ENCODE measurements around the gene PTPRN. TPM values are rescaled to one million over a fixed set of nuclear protein-coding genes. Genes with fewer than 3 reads are reported as not detected.
A peak's percentile ranks its signal among the peaks of the same experiment; 100 is the strongest.

PTPRN gene
- total and polyA plus RNA-seq, 4 donors = 0.39 TPM; not detected in 3

DNA sequence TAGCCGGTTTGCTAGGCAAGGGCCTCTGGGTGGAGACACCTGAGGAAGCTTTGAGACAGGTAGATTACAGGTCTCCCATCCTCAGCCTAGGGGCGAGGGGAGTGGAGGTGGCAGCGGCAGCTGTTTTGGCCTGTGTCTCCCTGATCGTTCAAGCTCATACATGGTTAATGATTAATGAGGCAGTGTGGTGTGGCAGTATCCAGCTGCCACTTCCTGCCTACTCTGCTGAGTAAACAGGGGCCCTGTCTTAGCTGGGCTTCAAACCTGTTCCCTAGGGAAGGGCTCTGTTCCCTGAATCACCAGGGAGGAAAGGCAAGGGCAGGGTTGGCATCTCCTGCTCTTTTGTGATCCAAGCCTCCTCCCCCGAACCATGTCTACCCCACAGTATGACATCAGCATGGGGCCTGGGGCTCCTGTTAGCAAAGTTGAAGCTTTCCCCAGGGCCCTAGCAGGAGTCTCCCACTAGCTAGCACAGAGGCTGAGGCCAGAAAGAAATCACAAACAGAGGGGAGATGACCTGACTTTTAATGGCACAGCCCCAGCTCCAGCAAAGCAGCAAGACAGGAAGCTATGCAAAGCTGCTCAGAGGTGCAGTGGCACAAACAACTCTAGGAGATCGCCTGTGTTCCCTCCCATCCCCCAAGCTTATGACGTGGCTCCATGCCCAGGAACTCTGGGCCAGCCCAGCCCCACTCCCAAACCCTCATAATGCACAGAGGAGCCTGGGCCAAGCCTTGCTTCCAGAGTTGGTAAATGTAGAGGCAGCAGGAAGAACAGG is 59.8 kb downstream of the PTPRN start:
- ATAC-seq (ENCODE audit: low FRiP score) = peak; percentile 47
- peak overlapping the region; percentile 67 to 89 for H3K27ac ChIP-seq (ENCODE audit: low read depth in 1 of 2, low read length in 2 of 2)
- intact Hi-C loops (cut with DNase I) = loop anchor here in 1 of 2 donors (5.0 kb wide), 1 partner anchor 43 kb away; no protein-coding TSS in a partner anchor
- H3K36me3 ChIP-seq (ENCODE audit: control insufficient read depth in 1 of 2, insufficient read depth in 2 of 2, low read length in 1 of 2) = no peaks in the 10 kb centered on the region
- H3K27me3 ChIP-seq (ENCODE audit: control insufficient read depth in 1 of 2, insufficient read depth in 2 of 2, low read length in 1 of 2) = no peaks in the 10 kb centered on the region
- no peak overlapping the region for H3K4me3 ChIP-seq (ENCODE audit: low read length in 2 of 2)
- no peaks in the 10 kb centered on the region for H3K9me3 ChIP-seq (ENCODE audit: control insufficient read depth, low read length)
- H3K4me1 ChIP-seq (ENCODE audit: control insufficient read depth in 1 of 2, insufficient read depth in 2 of 2, low read length in 2 of 2) = no peaks in the 10 kb centered on the region
- WGBS, 2 donors = 2% methylated on average over 7 of the region's 7 CpGs
- DNase-seq = peak; percentile 87 to 89

DNA sequence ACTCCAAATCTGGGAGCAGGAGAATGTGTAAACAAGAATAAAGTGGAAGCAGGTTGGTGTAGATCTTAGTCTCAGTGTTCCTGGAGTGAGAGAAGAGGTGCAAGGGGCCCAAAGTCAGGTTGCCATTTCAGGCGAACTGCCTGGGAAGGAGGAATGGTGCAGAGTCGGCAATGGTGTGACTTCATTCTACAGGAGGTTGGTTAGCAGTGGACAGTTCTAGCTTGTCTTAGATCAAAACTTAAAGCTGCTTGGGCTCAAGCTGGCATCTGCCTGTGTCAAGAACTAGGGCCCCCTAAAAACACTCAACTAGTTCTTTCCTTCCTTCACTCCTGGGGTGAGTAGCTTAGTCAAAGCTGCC is 60.4 kb downstream of the PTPRN start:
- no peaks in the 10 kb centered on the region for H3K27me3 ChIP-seq (ENCODE audit: control insufficient read depth in 1 of 2, insufficient read depth in 2 of 2, low read length in 1 of 2)
- DNase-seq (no peak), ATAC-seq (ENCODE audit: low FRiP score) (no peak)
- WGBS, 2 donors = 37 to 44% methylated on average over 2 of the region's 2 CpGs
- H3K36me3 ChIP-seq (ENCODE audit: control insufficient read depth in 1 of 2, insufficient read depth in 2 of 2, low read length in 1 of 2) = no peaks in the 10 kb centered on the region
- no peaks in the 10 kb centered on the region for H3K4me1 ChIP-seq (ENCODE audit: control insufficient read depth in 1 of 2, insufficient read depth in 2 of 2, low read length in 2 of 2)
- H3K27ac ChIP-seq (ENCODE audit: low read depth in 1 of 2, low read length in 2 of 2) = peak overlapping the region; percentile 67 to 89
- H3K9me3 ChIP-seq (ENCODE audit: control insufficient read depth, low read length) = no peaks in the 10 kb centered on the region
- no peak overlapping the region for H3K4me3 ChIP-seq (ENCODE audit: low read length in 2 of 2)
- intact Hi-C loops (cut with DNase I) = loop anchor here in 1 of 2 donors (5.0 kb wide), 1 partner anchor 43 kb away; no protein-coding TSS in a partner anchor

DNA sequence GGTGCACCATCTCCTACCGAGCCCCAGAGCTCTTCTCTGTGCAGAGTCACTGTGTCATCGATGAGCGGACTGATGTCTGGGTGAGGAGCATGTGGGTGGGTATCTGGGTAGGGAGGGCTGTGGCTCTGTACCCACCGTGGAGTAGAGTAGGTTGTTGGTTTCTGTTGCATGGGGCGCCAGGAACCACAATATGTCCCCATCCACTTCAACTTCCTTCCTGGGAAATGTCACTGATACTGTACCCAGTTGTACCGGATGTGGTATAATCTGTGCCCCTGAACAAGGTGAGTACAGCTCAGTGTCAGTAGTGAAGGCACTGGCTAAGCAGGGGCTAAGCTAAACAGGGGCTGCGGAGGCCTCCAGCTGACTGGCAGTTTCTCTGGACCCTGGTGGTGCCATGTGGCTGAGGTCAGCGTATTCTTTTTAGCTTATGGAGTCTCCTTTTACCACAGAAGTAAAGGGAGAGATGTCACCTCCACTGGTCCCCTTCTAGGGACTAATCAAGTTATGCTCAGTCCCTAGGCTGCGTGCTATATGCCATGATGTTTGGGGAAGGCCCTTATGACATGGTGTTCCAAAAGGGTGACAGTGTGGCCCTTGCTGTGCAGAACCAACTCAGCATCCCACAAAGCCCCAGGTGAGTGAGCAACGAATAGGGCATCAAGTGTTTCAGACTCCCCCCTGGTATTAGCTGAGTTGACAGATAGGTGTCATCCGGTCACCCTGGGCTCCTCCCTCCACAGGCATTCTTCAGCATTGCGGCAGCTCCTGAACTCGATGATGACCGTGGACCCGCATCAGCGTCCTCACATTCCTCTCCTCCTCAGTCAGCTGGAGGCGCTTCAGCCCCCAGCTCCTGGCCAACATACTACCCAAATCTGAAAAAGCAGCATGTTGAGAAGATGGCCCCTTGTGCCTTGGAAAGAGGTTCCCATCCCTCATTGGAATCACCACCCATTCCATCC is 61.2 kb downstream of the PTPRN start:
- intact Hi-C loops (cut with DNase I) = loop anchor here in 1 of 2 donors (5.0 kb wide), 1 partner anchor 44 kb away; no protein-coding TSS in a partner anchor
- 92% methylated on average over 17 of the region's 17 CpGs for WGBS, 2 donors
- Histone ChIP-seq H3K27me3 (ENCODE audit: control insufficient read depth in 1 of 2, insufficient read depth in 2 of 2, low read length in 1 of 2) (no peaks in the 10 kb centered on the region), H3K9me3 (ENCODE audit: control insufficient read depth, low read length) (no peaks in the 10 kb centered on the region), H3K4me3 (ENCODE audit: low read length in 2 of 2) (no peak overlapping the region), H3K27ac (ENCODE audit: low read depth in 1 of 2, low read length in 2 of 2) (peak overlapping the region in 1 of 2 donors; percentile 39), H3K36me3 (ENCODE audit: control insufficient read depth in 1 of 2, insufficient read depth in 2 of 2, low read length in 1 of 2) (no peaks in the 10 kb centered on the region), H3K4me1 (ENCODE audit: control insufficient read depth in 1 of 2, insufficient read depth in 2 of 2, low read length in 2 of 2) (no peaks in the 10 kb centered on the region)
- no peak for ATAC-seq (ENCODE audit: low FRiP score)
- no peak for DNase-seq

- H3K36me3 ChIP-seq (ENCODE audit: control insufficient read depth in 1 of 2, insufficient read depth in 2 of 2, low read length in 1 of 2) = no peaks in the 10 kb centered on the region
- no peaks in the 10 kb centered on the region for H3K9me3 ChIP-seq (ENCODE audit: control insufficient read depth, low read length)
- no peaks in the 10 kb centered on the region for H3K4me1 ChIP-seq (ENCODE audit: control insufficient read depth in 1 of 2, insufficient read depth in 2 of 2, low read length in 2 of 2)
- H3K4me3 ChIP-seq (ENCODE audit: low read length in 2 of 2) = no peak overlapping the region
- H3K27me3 ChIP-seq (ENCODE audit: control insufficient read depth in 1 of 2, insufficient read depth in 2 of 2, low read length in 1 of 2) = no peaks in the 10 kb centered on the region
- no peak overlapping the region for H3K27ac ChIP-seq (ENCODE audit: low read depth in 1 of 2, low read length in 2 of 2)
- WGBS, 2 donors = 92 to 95% methylated on average over 10 of the region's 10 CpGs
- intact Hi-C loops (cut with DNase I) = loop anchor here in 1 of 2 donors (5.0 kb wide), 1 partner anchor 46 kb away; no protein-coding TSS in a partner anchor
- no peak for ATAC-seq (ENCODE audit: low FRiP score)
- no peak for DNase-seq
Observed at GRCh38 chr2:219246559-219246958, 62.6 kb downstream of the PTPRN start.

DNA sequence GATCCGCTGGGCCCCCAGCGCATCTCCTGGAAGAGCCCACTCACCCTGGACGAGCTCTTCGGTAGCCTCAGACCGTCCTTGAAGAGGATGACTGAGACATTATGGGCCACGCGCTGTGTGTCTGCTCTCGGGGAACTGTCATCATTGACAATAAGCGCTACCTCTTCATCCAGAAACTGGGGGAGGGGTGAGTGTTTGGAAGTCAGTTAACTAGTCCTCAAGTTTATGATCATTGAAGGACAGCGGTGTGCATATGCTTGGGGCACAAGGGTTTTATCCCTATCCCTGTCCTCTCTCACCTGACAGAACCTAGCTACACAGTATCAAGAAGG is 63.3 kb downstream of the PTPRN start:
- H3K27ac ChIP-seq (ENCODE audit: low read depth in 1 of 2, low read length in 2 of 2) = peak overlapping the region in 1 of 2 donors; percentile 80
- no peak for DNase-seq
- WGBS, 2 donors = 21% methylated on average over 10 of the region's 10 CpGs
- no peak for ATAC-seq (ENCODE audit: low FRiP score)
- H3K36me3 ChIP-seq (ENCODE audit: control insufficient read depth in 1 of 2, insufficient read depth in 2 of 2, low read length in 1 of 2) = no peaks in the 10 kb centered on the region
- intact Hi-C loops (cut with DNase I) = loop anchor here in 1 of 2 donors (5.0 kb wide), 1 partner anchor 46 kb away; no protein-coding TSS in a partner anchor
- no peaks in the 10 kb centered on the region for H3K27me3 ChIP-seq (ENCODE audit: control insufficient read depth in 1 of 2, insufficient read depth in 2 of 2, low read length in 1 of 2)
- peak overlapping the region; percentile 37 to 75 for H3K4me3 ChIP-seq (ENCODE audit: low read length in 2 of 2)
- no peaks in the 10 kb centered on the region for H3K4me1 ChIP-seq (ENCODE audit: control insufficient read depth in 1 of 2, insufficient read depth in 2 of 2, low read length in 2 of 2)
- H3K9me3 ChIP-seq (ENCODE audit: control insufficient read depth, low read length) = no peaks in the 10 kb centered on the region

GRCh38 chr2:219245148-219245898 is 63.9 kb downstream of the PTPRN start, which contains the start of the genes GLB1L and STK16:
Gene GLB1L, minus strand, starts transcription at chr2:219245444. Its CDS starts 1,871 bp downstream, at chr2:219243573.
Gene STK16, plus strand, starts transcription at chr2:219245479. Its CDS starts 521 bp downstream, at chr2:219246000.
- DNase-seq = peak; percentile 97 to 99
- 0% methylated on average over 46 of the region's 46 CpGs for WGBS, 2 donors

DNA sequence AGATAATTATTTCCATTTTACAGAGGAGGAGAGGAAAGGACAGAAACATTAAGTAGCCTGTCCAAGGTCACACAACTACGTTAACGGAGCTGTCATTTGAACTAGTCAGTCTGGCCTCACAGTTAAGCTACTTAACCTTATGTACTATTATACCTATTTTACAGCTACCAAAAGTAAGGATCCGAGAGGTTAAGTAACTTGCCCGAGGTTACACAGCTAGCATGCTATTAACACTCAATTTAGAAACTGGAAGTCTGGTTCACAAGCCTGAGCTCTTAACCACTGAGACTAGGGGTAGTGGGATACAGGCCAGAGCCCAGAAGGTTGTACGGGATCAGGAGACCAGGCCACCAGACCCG is 64.4 kb downstream of the PTPRN start:
- H3K4me3 ChIP-seq (ENCODE audit: low read length in 2 of 2) = peak overlapping the region in 1 of 2 donors; percentile 75
- intact Hi-C loops (cut with DNase I) = loop anchor here in 1 of 2 donors (5.0 kb wide), 1 partner anchor 48 kb away; no protein-coding TSS in a partner anchor
- WGBS, 2 donors = 36 to 42% methylated on average over 6 of the region's 6 CpGs
- no peaks in the 10 kb centered on the region for H3K4me1 ChIP-seq (ENCODE audit: control insufficient read depth in 1 of 2, insufficient read depth in 2 of 2, low read length in 2 of 2)
- H3K9me3 ChIP-seq (ENCODE audit: control insufficient read depth, low read length) = no peaks in the 10 kb centered on the region
- no peaks in the 10 kb centered on the region for H3K36me3 ChIP-seq (ENCODE audit: control insufficient read depth in 1 of 2, insufficient read depth in 2 of 2, low read length in 1 of 2)
- H3K27ac ChIP-seq (ENCODE audit: low read depth in 1 of 2, low read length in 2 of 2) = peak overlapping the region; percentile 36 to 55
- DNase-seq (no peak), ATAC-seq (ENCODE audit: low FRiP score) (no peak)
- no peaks in the 10 kb centered on the region for H3K27me3 ChIP-seq (ENCODE audit: control insufficient read depth in 1 of 2, insufficient read depth in 2 of 2, low read length in 1 of 2)

More at GRCh38 chr2:219245148-219245898, 63.9 kb downstream of the PTPRN start, which contains the start of the genes GLB1L and STK16:
- peak within 1 kb of the TSS; percentile 36 to 80 for H3K27ac ChIP-seq (ENCODE audit: low read depth in 1 of 2, low read length in 2 of 2)
- intact Hi-C loops (cut with DNase I) = loop anchor here in 1 of 2 donors (5.0 kb wide), 1 partner anchor 47 kb away; no protein-coding TSS in a partner anchor
- no peaks in the 10 kb centered on the region for H3K36me3 ChIP-seq (ENCODE audit: control insufficient read depth in 1 of 2, insufficient read depth in 2 of 2, low read length in 1 of 2)
- peak; percentile 95 for ATAC-seq (ENCODE audit: low FRiP score)
- no peaks in the 10 kb centered on the region for H3K27me3 ChIP-seq (ENCODE audit: control insufficient read depth in 1 of 2, insufficient read depth in 2 of 2, low read length in 1 of 2)
- peak within 1 kb of the TSS; percentile 37 to 75 for H3K4me3 ChIP-seq (ENCODE audit: low read length in 2 of 2)
- no peaks in the 10 kb centered on the region for H3K9me3 ChIP-seq (ENCODE audit: control insufficient read depth, low read length)
- H3K4me1 ChIP-seq (ENCODE audit: control insufficient read depth in 1 of 2, insufficient read depth in 2 of 2, low read length in 2 of 2) = no peaks in the 10 kb centered on the region

GRCh38 chr2:219243291-219243761 is 65.9 kb downstream of the PTPRN start:
- no peak overlapping the region for H3K27ac ChIP-seq (ENCODE audit: low read depth in 1 of 2, low read length in 2 of 2)
- intact Hi-C loops (cut with DNase I) = no loop called here

More at GRCh38 chr2:219243291-219243761, 65.9 kb downstream of the PTPRN start:
- Histone ChIP-seq H3K4me1 (ENCODE audit: control insufficient read depth in 1 of 2, insufficient read depth in 2 of 2, low read length in 2 of 2) (no peaks in the 10 kb centered on the region), H3K27me3 (ENCODE audit: control insufficient read depth in 1 of 2, insufficient read depth in 2 of 2, low read length in 1 of 2) (no peaks in the 10 kb centered on the region), H3K4me3 (ENCODE audit: low read length in 2 of 2) (no peak overlapping the region), H3K9me3 (ENCODE audit: control insufficient read depth, low read length) (no peaks in the 10 kb centered on the region), H3K36me3 (ENCODE audit: control insufficient read depth in 1 of 2, insufficient read depth in 2 of 2, low read length in 1 of 2) (no peaks in the 10 kb centered on the region)
- no peak for ATAC-seq (ENCODE audit: low FRiP score)
- 36 to 39% methylated on average over 28 of the region's 28 CpGs for WGBS, 2 donors
- DNase-seq = no peak
